DND-41 (cell line): ENCODE measurements around the gene CAMSAP2.

ENCODE experiments used
- ATAC-seq: fragments of 200-7000 bp; cut with Tn5 transposase; 3 replicates; pipeline ENCODE4 v1.9.1; 2021; ENCODE audit warnings: low read depth; ENCODE audit not compliant: insufficient read depth
- DNase-seq: peaks from one replicate; pipeline ENCODE4 v3.0.0-alpha.2; 2020
- H2AFZ ChIP-seq: 2 replicates; pipeline ENCODE4 v1.6.0; 2012; ENCODE audit warnings: low read depth, low read length
- H3K27ac ChIP-seq: 2 replicates; pipeline ENCODE4 v1.5.1; 2012; ENCODE audit warnings: low read length, inconsistent platforms
- H3K27me3 ChIP-seq: fragments of 200-600 bp; sonication (generic); 2 replicates; pipeline ENCODE4 v1.6.0; 2012; ENCODE audit warnings: low read length, mild to moderate bottlenecking, inconsistent platforms; ENCODE audit not compliant: insufficient read depth, poor library complexity
- H3K36me3 ChIP-seq: 2 replicates; pipeline ENCODE4 v1.5.1; 2012; ENCODE audit warnings: low read length, inconsistent platforms; ENCODE audit not compliant: insufficient read depth
- H3K4me1 ChIP-seq: 2 replicates; pipeline ENCODE4 v1.5.1; 2012; ENCODE audit warnings: mild to moderate bottlenecking, low read length; ENCODE audit not compliant: insufficient read depth
- H3K4me2 ChIP-seq: 2 replicates; pipeline ENCODE4 v1.6.0; 2012; ENCODE audit warnings: mild to moderate bottlenecking, moderate library complexity, low read length, inconsistent platforms; ENCODE audit not compliant: insufficient read depth
- H3K4me3 ChIP-seq, 2 experiments: fragments of 200-600 bp in 1 of 2; shearing (Covaris generic) in 1 of 2; 2 replicates each; pipeline ENCODE4 v1.5.1; 2012 to 2016; ENCODE audit warnings: inconsistent platforms in 2 of 2, low read length in 2 of 2, mild to moderate bottlenecking in 2 of 2, low read depth in 1 of 2, moderate library complexity in 1 of 2
- H3K79me2 ChIP-seq: 2 replicates; pipeline ENCODE4 v1.6.0; 2012; ENCODE audit warnings: low read length, inconsistent platforms; ENCODE audit not compliant: insufficient read depth
- H3K9ac ChIP-seq: 2 replicates; pipeline ENCODE4 v1.6.0; 2012; ENCODE audit warnings: low read depth, mild to moderate bottlenecking, inconsistent platforms, low read length, moderate library complexity
- H3K9me3 ChIP-seq: 2 replicates; pipeline ENCODE4 v1.5.1; 2012; ENCODE audit warnings: low read length, moderate library complexity, mild to moderate bottlenecking, inconsistent platforms; ENCODE audit not compliant: insufficient read depth, severe bottlenecking
- H4K20me1 ChIP-seq: 2 replicates; pipeline ENCODE4 v1.6.0; 2012; ENCODE audit warnings: low read length; ENCODE audit not compliant: insufficient read depth
- CTCF ChIP-seq: IDR thresholded peaks from 2 replicates; pipeline ENCODE4 v1.5.1; 2012; ENCODE audit warnings: borderline replicate concordance, low read length, moderate library complexity, mild to moderate bottlenecking; ENCODE audit not compliant: poor library complexity, severe bottlenecking; ENCODE audit errors: extremely low read depth
- EZH2 ChIP-seq: IDR thresholded peaks from 3 replicates; pipeline ENCODE4 v1.6.1; 2012; ENCODE audit warnings: borderline replicate concordance, low read depth, mild to moderate bottlenecking, moderate library complexity, low read length, inconsistent platforms; ENCODE audit not compliant: severe bottlenecking

CAMSAP2 gene

DNA sequence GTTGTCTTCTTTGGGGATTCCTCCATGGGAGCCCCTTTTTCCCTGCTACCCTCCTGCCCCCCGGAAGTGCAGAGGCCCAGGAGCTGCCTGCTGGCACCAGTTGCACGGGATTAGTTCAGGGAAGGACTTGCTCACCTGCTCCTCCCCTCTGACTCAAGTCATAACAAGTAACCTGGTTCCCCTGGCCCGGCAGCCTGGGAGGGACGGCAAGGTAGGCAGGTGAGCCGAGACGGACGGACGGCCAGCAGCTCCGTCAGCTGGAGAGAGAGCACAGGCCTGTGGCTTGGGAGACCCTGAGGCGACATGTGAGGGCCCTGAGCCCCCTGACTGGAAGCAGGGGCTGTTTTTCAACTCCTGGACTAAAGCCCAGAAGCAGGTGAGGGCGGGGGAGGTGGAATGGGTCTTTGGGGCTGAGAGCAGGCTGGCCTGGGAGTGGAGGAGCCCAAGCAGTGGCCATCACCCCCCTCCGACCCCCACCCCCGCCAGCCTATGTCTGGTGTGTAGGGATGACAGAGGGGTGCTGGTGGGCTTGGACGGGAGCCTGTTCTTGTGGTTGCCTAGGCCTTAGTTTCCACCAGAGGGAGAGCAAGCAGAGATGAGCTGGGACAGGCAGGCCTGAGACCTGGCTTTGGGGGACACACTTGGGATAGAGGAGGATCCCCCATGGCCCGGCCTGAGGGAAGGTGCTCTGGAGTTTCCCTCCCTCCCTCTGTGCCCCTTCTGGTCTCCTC lies 156.2 kb downstream of the CAMSAP2 start, which contains the start of gene INAVA:
TSS of gene INAVA (plus strand) at position 189 of the 731 bp plus-strand sequence. CDS start 3,501 bp downstream, outside the sequence.
- Histone ChIP-seq H3K27ac (no peak within 1 kb of the TSS), H2AFZ (no peak within 1 kb of the TSS), H3K4me1 (no peaks in the 10 kb centered on the region), H4K20me1 (no peaks in the 10 kb centered on the region), H3K36me3 (no peaks in the 10 kb centered on the region), H3K4me3 (no peak within 1 kb of the TSS), H3K27me3 (no peaks in the 10 kb centered on the region), H3K9ac (no peak within 1 kb of the TSS), H3K79me2 (no peaks in the 10 kb centered on the region), H3K4me2 (no peak within 1 kb of the TSS), H3K9me3 (no peaks in the 10 kb centered on the region)
- DNase-seq (no peak), ATAC-seq (0 out of 3 replicates have a peak, but pooled peaks have one; percentile 27)
- TF ChIP-seq CTCF (no peak), EZH2 (no peak)

- no peaks in the 10 kb centered on the region for H3K36me3 ChIP-seq
- H3K4me1 ChIP-seq: no peaks in the 10 kb centered on the region
- DNase-seq (no peak), ATAC-seq (no peak)
- no peak overlapping the region for H2AFZ ChIP-seq
- no peak overlapping the region for H3K4me3 ChIP-seq
- H3K9me3 ChIP-seq: no peaks in the 10 kb centered on the region
- H4K20me1 ChIP-seq: no peaks in the 10 kb centered on the region
- no peak for TF ChIP-seq CTCF
- TF ChIP-seq EZH2: no peak
- H3K9ac ChIP-seq: no peak overlapping the region
- H3K27ac ChIP-seq: no peak overlapping the region
- no peaks in the 10 kb centered on the region for H3K79me2 ChIP-seq
- no peaks in the 10 kb centered on the region for H3K27me3 ChIP-seq
- no peak overlapping the region for H3K4me2 ChIP-seq
These were observed 156.7 kb downstream of the CAMSAP2 start for GRCh38 chr1:200895443-200895789.

DNA sequence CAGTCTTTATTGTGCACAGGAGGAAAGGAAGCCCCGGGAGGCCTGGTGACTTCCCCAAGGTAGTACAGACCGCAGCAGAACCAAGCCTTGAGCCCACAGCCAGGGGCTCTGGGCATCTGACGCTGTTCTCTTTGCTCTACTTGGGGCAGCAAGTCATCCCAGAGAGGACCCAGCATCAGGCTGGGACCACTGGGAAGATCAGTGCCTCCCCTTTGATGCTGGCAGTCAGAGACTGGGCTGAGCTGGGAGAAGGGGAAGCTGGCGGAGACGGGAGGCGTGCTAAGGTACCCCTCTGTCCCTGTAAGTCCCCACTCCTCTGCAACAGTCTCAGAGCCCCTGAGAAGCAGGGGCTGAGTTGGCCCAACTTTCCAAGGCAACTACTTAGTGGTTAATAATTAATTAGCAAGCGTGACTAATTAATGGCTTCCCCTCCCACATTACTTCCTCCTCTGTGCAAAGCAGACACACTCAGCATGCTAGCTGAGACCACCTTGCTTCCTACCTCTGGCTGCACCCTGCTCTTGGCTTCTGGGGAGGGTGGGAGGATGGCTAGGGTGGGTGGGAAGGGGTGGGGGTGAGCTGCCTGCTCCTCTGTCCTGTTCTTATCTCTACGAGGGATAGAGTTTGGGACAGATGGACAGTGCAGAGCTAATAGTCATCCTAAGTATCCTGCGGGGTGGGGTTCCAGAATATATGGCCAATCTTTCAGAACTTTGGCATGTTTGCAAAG lies 157.3 kb downstream of the CAMSAP2 start:
- Histone ChIP-seq H3K4me1 (no peaks in the 10 kb centered on the region), H3K27ac (no peak overlapping the region), H3K27me3 (no peaks in the 10 kb centered on the region), H3K9ac (no peak overlapping the region), H3K36me3 (no peaks in the 10 kb centered on the region), H2AFZ (no peak overlapping the region), H3K9me3 (no peaks in the 10 kb centered on the region), H3K4me2 (no peak overlapping the region), H3K79me2 (no peaks in the 10 kb centered on the region), H3K4me3 (no peak overlapping the region), H4K20me1 (no peaks in the 10 kb centered on the region)
- ATAC-seq: no peak
- no peak for DNase-seq
- TF ChIP-seq EZH2 (no peak), CTCF (no peak)
